ENCODE data around the gene TAS2R41.
"Not testable (repeated sequence)": the region's sequence is repeated elsewhere in the genome, so short reads cannot be mapped to it uniquely, and the experiment has no call there.

Gene TAS2R41

DNA sequence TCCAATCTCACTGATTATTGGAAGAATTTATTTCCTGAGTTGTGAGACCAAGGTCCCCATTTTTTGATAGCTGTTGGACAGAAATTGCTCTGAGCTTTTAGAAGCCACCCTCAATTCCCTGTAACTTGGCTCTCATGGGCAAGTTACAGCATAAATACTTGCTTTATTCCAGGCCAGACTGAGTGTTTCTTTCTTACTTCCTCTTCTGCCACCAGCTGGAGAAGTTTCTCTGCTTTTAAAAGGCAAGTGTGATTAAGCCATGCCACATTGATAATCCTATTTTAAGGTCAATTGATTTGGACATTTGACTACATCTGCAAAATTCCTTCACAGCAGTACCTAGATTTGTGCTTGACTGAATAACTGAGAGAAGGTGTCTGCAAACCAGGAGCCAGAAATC, 14.1 kb upstream of the TAS2R41 start:
- TF ChIP-seq, protein P1, sequence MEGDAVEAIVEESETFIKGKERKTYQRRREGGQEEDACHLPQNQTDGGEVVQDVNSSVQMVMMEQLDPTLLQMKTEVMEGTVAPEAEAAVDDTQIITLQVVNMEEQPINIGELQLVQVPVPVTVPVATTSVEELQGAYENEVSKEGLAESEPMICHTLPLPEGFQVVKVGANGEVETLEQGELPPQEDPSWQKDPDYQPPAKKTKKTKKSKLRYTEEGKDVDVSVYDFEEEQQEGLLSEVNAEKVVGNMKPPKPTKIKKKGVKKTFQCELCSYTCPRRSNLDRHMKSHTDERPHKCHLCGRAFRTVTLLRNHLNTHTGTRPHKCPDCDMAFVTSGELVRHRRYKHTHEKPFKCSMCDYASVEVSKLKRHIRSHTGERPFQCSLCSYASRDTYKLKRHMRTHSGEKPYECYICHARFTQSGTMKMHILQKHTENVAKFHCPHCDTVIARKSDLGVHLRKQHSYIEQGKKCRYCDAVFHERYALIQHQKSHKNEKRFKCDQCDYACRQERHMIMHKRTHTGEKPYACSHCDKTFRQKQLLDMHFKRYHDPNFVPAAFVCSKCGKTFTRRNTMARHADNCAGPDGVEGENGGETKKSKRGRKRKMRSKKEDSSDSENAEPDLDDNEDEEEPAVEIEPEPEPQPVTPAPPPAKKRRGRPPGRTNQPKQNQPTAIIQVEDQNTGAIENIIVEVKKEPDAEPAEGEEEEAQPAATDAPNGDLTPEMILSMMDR (IDR thresholded peaks at IDR 0.05; ENCODE audit: low read depth, low read length) = no peak
- no peak overlapping the region for H3K4me3 ChIP-seq (ENCODE audit: low read depth, low read length)

DNA sequence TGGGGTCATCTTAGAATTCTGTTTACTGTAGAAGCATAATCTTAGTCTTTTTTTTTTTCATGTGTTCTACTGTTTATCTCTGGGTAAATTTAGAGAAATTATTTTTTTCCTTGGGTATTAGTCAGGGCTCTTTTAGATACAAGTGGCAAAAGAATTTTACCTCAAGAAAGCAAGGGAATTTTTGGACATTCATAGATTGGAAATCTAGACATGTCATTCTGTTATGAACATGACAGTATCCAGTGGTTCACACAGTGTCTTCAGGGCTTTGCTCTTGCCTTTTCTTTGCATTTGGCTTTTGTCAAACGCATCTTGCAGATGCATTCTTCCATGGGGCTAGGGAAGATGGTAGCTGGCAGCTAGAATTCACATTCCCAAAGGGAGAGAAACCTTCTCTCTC, 13.7 kb upstream of the TAS2R41 start:
- TF ChIP-seq, protein P1 (IDR thresholded peaks at IDR 0.05; ENCODE audit: low read depth, low read length) = no peak
- no peak overlapping the region for H3K4me3 ChIP-seq (ENCODE audit: low read depth, low read length)

DNA sequence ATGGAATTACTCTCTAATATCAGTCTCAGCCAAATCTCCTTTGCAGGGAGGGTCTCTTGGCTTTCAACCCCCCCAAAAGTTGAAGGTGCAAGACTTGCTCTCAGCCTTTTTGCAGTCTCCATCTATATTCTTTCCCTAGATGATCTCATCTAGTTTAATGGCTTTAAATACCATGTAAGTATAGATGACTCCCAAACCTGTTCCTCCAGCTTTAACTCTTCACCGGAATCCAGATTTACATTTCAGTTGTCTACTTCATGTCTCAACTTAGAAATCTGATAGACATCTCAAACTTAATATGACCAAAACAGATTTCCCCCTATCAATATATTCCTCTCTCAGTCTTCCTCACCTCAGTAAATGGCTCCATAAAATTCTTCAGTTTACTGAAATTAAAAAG, 9.9 kb upstream of the TAS2R41 start:
- TF ChIP-seq, protein P1 (IDR thresholded peaks at IDR 0.05; ENCODE audit: low read depth, low read length) = no peak
- H3K4me3 ChIP-seq (ENCODE audit: low read depth, low read length) = no peak overlapping the region

DNA sequence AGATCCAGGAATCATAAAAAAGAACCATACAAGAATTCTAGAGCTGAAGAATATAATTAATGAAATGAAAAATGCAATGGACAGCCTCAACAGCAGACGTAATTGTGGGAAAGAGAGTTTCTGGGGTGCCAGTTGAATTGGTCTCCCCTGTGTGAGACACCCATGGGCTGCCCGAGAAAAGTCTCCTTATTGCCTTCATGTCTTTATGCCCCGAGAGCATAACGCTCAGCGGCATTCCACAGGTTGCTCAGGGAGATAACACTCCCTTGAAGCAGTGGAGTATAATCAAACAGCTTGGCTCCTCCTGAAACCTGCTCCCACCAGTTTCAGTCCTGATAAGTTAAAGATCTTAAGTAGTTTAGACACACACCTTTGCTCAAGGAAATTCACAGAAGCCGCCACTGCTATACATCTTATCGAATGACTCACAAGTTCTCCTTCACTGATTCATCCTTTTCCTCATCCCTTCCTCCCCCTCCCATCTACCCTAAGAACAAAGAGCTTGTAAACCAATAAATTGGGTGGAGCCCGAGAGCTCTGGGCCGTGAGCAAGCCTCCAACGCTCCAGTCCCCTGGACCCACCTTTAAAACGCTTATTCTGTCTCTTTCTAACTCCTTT, 5.5 kb upstream of the TAS2R41 start:
- H3K4me3 ChIP-seq (ENCODE audit: low read depth, low read length) = not testable (repeated sequence)

DNA sequence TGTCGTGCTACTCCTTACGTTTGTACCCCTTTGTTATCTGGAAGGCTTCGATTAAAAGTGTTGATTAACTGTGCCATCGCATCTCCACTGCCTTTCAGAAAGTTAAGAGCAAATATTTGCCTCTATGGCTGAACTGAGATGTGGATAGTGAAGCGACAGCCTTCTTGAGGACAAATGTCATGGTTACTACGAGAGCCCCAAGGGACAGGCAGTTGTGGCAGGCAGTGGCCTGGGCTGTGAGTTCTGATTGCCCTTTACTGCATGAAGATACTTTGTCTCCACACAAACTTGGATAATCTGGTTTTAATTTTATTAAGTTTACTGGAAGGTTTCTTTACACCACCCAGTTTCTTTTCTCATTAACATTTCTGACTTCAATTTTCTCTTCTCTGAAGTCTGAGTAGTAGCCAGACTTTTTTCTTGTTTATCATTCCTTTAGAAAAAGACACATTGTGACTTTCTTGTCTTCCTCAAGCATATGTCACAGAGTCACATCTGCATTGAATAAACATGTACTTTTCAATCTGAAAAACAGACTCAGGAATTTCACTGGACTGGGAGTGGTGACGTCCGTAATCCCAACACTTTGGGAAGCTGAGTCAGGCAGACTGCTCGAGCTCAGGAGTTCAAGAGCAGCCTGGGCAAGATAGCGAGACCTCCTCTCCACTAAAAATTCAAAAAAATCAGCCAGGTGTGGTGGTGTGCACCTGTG, 1.5 kb downstream of the TAS2R41 start:
- TF ChIP-seq, protein P1 (IDR thresholded peaks at IDR 0.05; ENCODE audit: low read depth, low read length) = no peak
- H3K4me3 ChIP-seq (ENCODE audit: low read depth, low read length) = no peak overlapping the region

DNA sequence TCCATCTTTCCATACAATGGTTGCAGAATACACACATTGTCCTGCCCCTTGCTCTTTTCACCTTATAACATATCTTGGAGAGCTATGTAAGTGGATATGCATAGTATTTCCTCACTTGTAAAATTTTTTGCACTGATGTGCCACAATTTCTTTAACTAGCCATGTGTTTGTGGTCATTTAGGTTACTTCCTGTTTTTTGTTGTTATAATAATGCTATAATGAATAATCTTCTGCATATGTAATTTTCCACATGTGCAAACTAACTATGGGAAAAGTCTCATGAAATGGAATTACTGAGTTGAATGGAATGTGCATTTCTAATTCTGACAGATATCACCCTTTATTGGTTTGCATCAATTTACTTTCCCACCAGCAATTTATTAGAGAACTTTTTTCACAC, 2.8 kb downstream of the TAS2R41 start:
- no peak overlapping the region for H3K4me3 ChIP-seq (ENCODE audit: low read depth, low read length)
- TF ChIP-seq, protein P1 (IDR thresholded peaks at IDR 0.05; ENCODE audit: low read depth, low read length) = no peak

DNA sequence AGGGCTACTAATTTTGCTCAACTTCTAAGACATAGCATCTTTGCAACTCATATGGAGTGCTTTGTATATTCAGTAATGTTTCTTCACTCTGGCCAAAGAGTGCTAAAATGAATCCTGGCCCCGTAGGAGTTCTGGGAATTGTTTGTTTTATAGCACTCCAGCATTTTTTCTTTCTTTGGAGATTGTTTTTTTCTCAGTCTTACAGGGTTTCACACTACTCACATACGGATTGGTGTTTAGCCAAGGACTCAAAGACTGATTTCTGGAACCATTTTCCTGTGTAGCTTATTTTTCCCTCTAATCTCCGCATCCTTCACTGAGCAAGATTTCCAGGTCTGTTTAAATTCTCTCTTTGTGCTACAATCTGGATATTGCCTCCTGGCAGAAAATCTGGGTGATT, 6.4 kb downstream of the TAS2R41 start:
- TF ChIP-seq, protein P1 (IDR thresholded peaks at IDR 0.05; ENCODE audit: low read depth, low read length) = no peak
- H3K4me3 ChIP-seq (ENCODE audit: low read depth, low read length) = no peak overlapping the region

All from WI38 (cell line).